Breast epithelium (tissue), 4 donors: ENCODE data around the gene SSRP1. TPM values are rescaled to one million over a fixed set of nuclear protein-coding genes. Genes with fewer than 3 reads are reported as not detected.
A peak's percentile ranks its signal among the peaks of the same experiment; 100 is the strongest.

Source experiments
- DNase-seq, 2 donors: peaks; one replicate each; pipeline ENCODE4 v3.0.0-alpha.2; 2019; ENCODE audit warnings: low spot score in 2 of 2
- H3K27ac ChIP-seq, 2 donors: fragments of 200-600 bp; sonication (generic) in 1 of 2; one replicate each; pipeline ENCODE4 v1.5.1; 2016 to 2019; ENCODE audit warnings: mild to moderate bottlenecking in 1 of 2
- H3K27me3 ChIP-seq, 2 donors: fragments of 200-600 bp; sonication (generic) in 1 of 2; one replicate each; pipeline versions ENCODE4 v1.5.1 to v1.6.0; 2017 to 2019; ENCODE audit warnings: control low read depth in 1 of 2, mild to moderate bottlenecking in 1 of 2
- H3K36me3 ChIP-seq: fragments of 200-600 bp; one replicate; pipeline ENCODE4 v1.5.1; 2019
- H3K4me1 ChIP-seq, 2 donors: fragments of 200-600 bp; sonication (generic); one replicate each; pipeline ENCODE4 v1.5.1; 2016 to 2019; ENCODE audit warnings: control low read depth in 1 of 2
- H3K4me3 ChIP-seq, 3 donors: fragments of 200-600 bp; sonication (generic); 1 replicate in 2 of 3; 2 replicates in 1 of 3; pipeline ENCODE4 v1.5.1; 2016 to 2019; ENCODE audit warnings: mild to moderate bottlenecking in 3 of 3, moderate library complexity in 2 of 3
- H3K9me3 ChIP-seq, 2 donors: fragments of 200-600 bp; sonication (generic) in 1 of 2; one replicate each; pipeline ENCODE4 v1.5.1; 2016 to 2019; ENCODE audit warnings: control low read depth in 1 of 2
- CTCF ChIP-seq, 3 donors: fragments of 450-650 bp; IDR thresholded peaks; one replicate each; pipeline ENCODE4 v1.5.1; 2016 to 2017; ENCODE audit warnings: antibody characterized with exemption in 3 of 3, mild to moderate bottlenecking in 3 of 3, moderate library complexity in 3 of 3
- POLR2A ChIP-seq: fragments of 450-650 bp; IDR thresholded peaks from one replicate; pipeline ENCODE4 v1.6.1; 2016; ENCODE audit warnings: antibody characterized with exemption, mild to moderate bottlenecking, moderate library complexity
- POLR2AphosphoS5 ChIP-seq, 3 donors: sonication (generic); formaldehyde crosslinking; IDR thresholded peaks; one replicate each; pipeline ENCODE4 v1.6.1; 2017; ENCODE audit warnings: antibody characterized with exemption in 3 of 3
- intact Hi-C: fragments of 100-400 bp; cut with DNase I; formaldehyde crosslinking; loops from one replicate; pipeline ENCODE4 v1.15.1; 2023; ENCODE audit warnings: low total_unique reads
- total RNA-seq, 3 donors: library from RNA; depleted of rRNA; stranded (reverse); fragments of >200 nt; gene quantifications; one replicate each; pipeline ENCODE4 v1.1.0, GENCODE V29; 2016

Gene SSRP1
- total RNA-seq, 3 donors from 2014 or later = 60.0 to 83.9 (median 76.5) TPM

GRCh38 chr11:57349491-57350274 is 14.0 kb upstream of the SSRP1 start:
- no peaks in the 10 kb centered on the region for H3K27me3 ChIP-seq
- H3K27ac ChIP-seq = peak overlapping the region in 1 of 2 donors; percentile 12
- H3K36me3 ChIP-seq = no peaks in the 10 kb centered on the region
- TF ChIP-seq POLR2AphosphoS5 (IDR thresholded peaks at IDR 0.05) = no peak
- TF ChIP-seq CTCF (IDR thresholded peaks at IDR 0.05) = peak; percentile 55 to 81 (median 59)
- no peak for TF ChIP-seq POLR2A
- peak in 1 of 2 donors; percentile 71 for DNase-seq
- H3K4me3 ChIP-seq = peak overlapping the region in 1 of 3 donors; percentile 29
- H3K9me3 ChIP-seq = no peaks in the 10 kb centered on the region
- intact Hi-C loops = loop anchor here (10.0 kb wide), 1 partner anchor 105 kb away; no protein-coding TSS in a partner anchor
- no peaks in the 10 kb centered on the region for H3K4me1 ChIP-seq

GRCh38 chr11:57348636-57349313 is 13.1 kb upstream of the SSRP1 start:
- Histone ChIP-seq H3K27ac (no peak overlapping the region), H3K27me3 (no peaks in the 10 kb centered on the region), H3K4me1 (no peaks in the 10 kb centered on the region), H3K4me3 (no peak overlapping the region), H3K9me3 (no peaks in the 10 kb centered on the region), H3K36me3 (no peaks in the 10 kb centered on the region)
- no peak for DNase-seq
- TF ChIP-seq POLR2A (no peak), CTCF (IDR thresholded peaks at IDR 0.05) (no peak), POLR2AphosphoS5 (IDR thresholded peaks at IDR 0.05) (no peak)
- intact Hi-C loops = loop anchor here (10.0 kb wide), 1 partner anchor 106 kb away; no protein-coding TSS in a partner anchor

- intact Hi-C loops = loop anchor here (10.0 kb wide), 1 partner anchor 107 kb away; no protein-coding TSS in a partner anchor
- H3K9me3 ChIP-seq = no peaks in the 10 kb centered on the region
- no peak overlapping the region for H3K4me3 ChIP-seq
- no peaks in the 10 kb centered on the region for H3K36me3 ChIP-seq
- TF ChIP-seq POLR2AphosphoS5 (IDR thresholded peaks at IDR 0.05) (no peak), CTCF (IDR thresholded peaks at IDR 0.05) (no peak), POLR2A (no peak)
- no peaks in the 10 kb centered on the region for H3K4me1 ChIP-seq
- no peak overlapping the region for H3K27ac ChIP-seq
- no peak for DNase-seq
- no peaks in the 10 kb centered on the region for H3K27me3 ChIP-seq
These were observed 12.4 kb upstream of the SSRP1 start for GRCh38 chr11:57348052-57348451.

- Histone ChIP-seq H3K4me1 (no peaks in the 10 kb centered on the region), H3K4me3 (no peak overlapping the region), H3K27ac (no peak overlapping the region), H3K36me3 (no peaks in the 10 kb centered on the region), H3K27me3 (no peaks in the 10 kb centered on the region), H3K9me3 (no peaks in the 10 kb centered on the region)
- intact Hi-C loops = loop anchor here (10.0 kb wide), 1 partner anchor 107 kb away; no protein-coding TSS in a partner anchor
- no peak for DNase-seq
- no peak for TF ChIP-seq CTCF (IDR thresholded peaks at IDR 0.05)
- no peak for TF ChIP-seq POLR2AphosphoS5 (IDR thresholded peaks at IDR 0.05)
- TF ChIP-seq POLR2A = no peak
These were observed 11.6 kb upstream of the SSRP1 start for GRCh38 chr11:57347336-57347735.
